IMR-90 (cell line): Measurements from ENCODE around the gene FAM217B. TPM values are rescaled to one million over a fixed set of nuclear protein-coding genes. Genes with fewer than 3 reads are reported as not detected.
A peak's percentile ranks its signal among the peaks of the same experiment; 100 is the strongest.

Experiments used
- ATAC-seq: fragments of 200-7000 bp; cut with Tn5 transposase; 2 replicates; pipeline ENCODE4 v1.9.1; 2020; ENCODE audit warnings: low read depth, mild to moderate bottlenecking, moderate library complexity
- BruUV-seq: library from RNA; stranded (reverse); fragments of 400-500 nt; replicated peaks from 2 replicates; lab custom pipeline; 2021; lab: Mats Ljungman, UMichigan
- CTCF ChIA-PET: fragments of 300-600 bp; formaldehyde crosslinking; extraction: SDS; loops from one replicate; lab custom pipeline; 2021; ENCODE audit warnings: antibody characterized with exemption; lab: Yijun Ruan, JAX
- POLR2A ChIA-PET: fragments of 300-600 bp; sonication (Branson Sonifier 250); formaldehyde crosslinking; loops from one replicate; lab custom pipeline; 2022; ENCODE audit warnings: antibody characterized with exemption; ENCODE audit not compliant: unreplicated experiment; lab: Charles Lee
- DNase-seq: peaks from one replicate; pipeline ENCODE4 v3.0.0; 2013
- H2AFZ ChIP-seq: replicated peaks from 2 replicates; pipeline ENCODE3; 2013; ENCODE audit warnings: low read length, mild to moderate bottlenecking; ENCODE audit not compliant: poor library complexity
- H2AK5ac ChIP-seq: 2 replicates; pipeline ENCODE4 v1.6.1; 2013; ENCODE audit warnings: low read depth, low read length, inconsistent platforms
- H2AK9ac ChIP-seq: replicated peaks from 2 replicates; pipeline ENCODE3; 2013; ENCODE audit warnings: mild to moderate bottlenecking, low read depth, low read length, moderate library complexity; ENCODE audit not compliant: poor library complexity
- H2BK120ac ChIP-seq: 2 replicates; pipeline ENCODE4 v1.6.1; 2013; ENCODE audit warnings: low read depth, low read length, inconsistent platforms
- H2BK15ac ChIP-seq: 3 replicates; pipeline ENCODE4 v1.6.1; 2013; ENCODE audit warnings: low read depth, low read length, inconsistent platforms
- H2BK20ac ChIP-seq: 2 replicates; pipeline ENCODE4 v1.6.1; 2013; ENCODE audit warnings: low read depth, mild to moderate bottlenecking, inconsistent platforms, low read length, moderate library complexity
- H2BK5ac ChIP-seq: 2 replicates; pipeline ENCODE4 v1.6.1; 2013; ENCODE audit warnings: mild to moderate bottlenecking, low read depth, low read length, inconsistent platforms; ENCODE audit not compliant: poor library complexity, severe bottlenecking
- H3K14ac ChIP-seq: replicated peaks from 2 replicates; pipeline ENCODE4 v1.6.1; 2013; ENCODE audit warnings: low read depth, low read length, inconsistent platforms
- H3K18ac ChIP-seq: 2 replicates; pipeline ENCODE4 v1.6.1; 2013; ENCODE audit warnings: low read depth, low read length, control low read depth
- H3K23ac ChIP-seq: 2 replicates; pipeline ENCODE4 v1.6.1; 2013; ENCODE audit warnings: low read depth, low read length, inconsistent platforms
- H3K27ac ChIP-seq: 2 replicates; pipeline ENCODE4 v1.5.1; 2013; ENCODE audit warnings: mild to moderate bottlenecking, control low read depth, low read length; ENCODE audit not compliant: insufficient read depth
- H3K27me3 ChIP-seq: 2 replicates; pipeline ENCODE4 v1.6.1; 2013; ENCODE audit warnings: low read length; ENCODE audit not compliant: control insufficient read depth, insufficient read depth
- H3K36me3 ChIP-seq: 2 replicates; pipeline ENCODE4 v1.6.1; 2013; ENCODE audit warnings: low read length, mixed read lengths; ENCODE audit not compliant: control insufficient read depth, insufficient read depth
- H3K4ac ChIP-seq: 2 replicates; pipeline ENCODE4 v1.6.1; 2013; ENCODE audit warnings: low read depth, low read length, inconsistent platforms
- H3K4me1 ChIP-seq: 2 replicates; pipeline ENCODE4 v1.6.1; 2013; ENCODE audit warnings: low read length, mixed read lengths; ENCODE audit not compliant: control insufficient read depth, insufficient read depth
- H3K4me2 ChIP-seq: 2 replicates; pipeline ENCODE4 v1.6.1; 2013; ENCODE audit warnings: low read depth, mild to moderate bottlenecking, control low read depth, low read length, moderate library complexity
- H3K4me3 ChIP-seq: 2 replicates; pipeline ENCODE4 v1.5.1; 2013; ENCODE audit warnings: low read depth, mild to moderate bottlenecking, control low read depth, low read length, moderate library complexity; ENCODE audit not compliant: insufficient read depth
- H3K56ac ChIP-seq: 2 replicates; pipeline ENCODE4 v1.6.1; 2013; ENCODE audit warnings: low read length, inconsistent platforms; ENCODE audit not compliant: insufficient read depth; ENCODE audit errors: extremely low read depth
- H3K79me1 ChIP-seq, 2 experiments: 2 replicates each; pipeline ENCODE4 v1.6.1; 2013; ENCODE audit warnings: low read length in 2 of 2, inconsistent platforms in 1 of 2, low read depth in 1 of 2
- H3K9ac ChIP-seq: 2 replicates; pipeline ENCODE4 v1.6.1; 2013; ENCODE audit warnings: low read depth, low read length, control low read depth
- H3K9me1 ChIP-seq: 2 replicates; pipeline ENCODE4 v1.6.1; 2013; ENCODE audit warnings: low read length, inconsistent platforms; ENCODE audit not compliant: insufficient read depth
- H3K9me3 ChIP-seq: 2 replicates; pipeline ENCODE4 v1.6.1; 2013; ENCODE audit warnings: low read length; ENCODE audit not compliant: control insufficient read depth, insufficient read depth
- H4K20me1 ChIP-seq: 2 replicates; pipeline ENCODE4 v1.6.1; 2013; ENCODE audit warnings: low read length, inconsistent platforms; ENCODE audit not compliant: insufficient read depth
- H4K5ac ChIP-seq: 2 replicates; pipeline ENCODE4 v1.6.1; 2013; ENCODE audit warnings: mild to moderate bottlenecking, low read depth, low read length, control low read depth
- H4K8ac ChIP-seq, 2 experiments: 2 replicates each; pipeline ENCODE4 v1.6.1; 2013; ENCODE audit warnings: low read depth in 2 of 2, low read length in 2 of 2, control low read depth in 1 of 2, inconsistent platforms in 1 of 2
- H4K91ac ChIP-seq: 2 replicates; pipeline ENCODE4 v1.6.1; 2013; ENCODE audit warnings: low read depth, low read length, inconsistent platforms; ENCODE audit not compliant: insufficient read depth
- BHLHE40 ChIP-seq: fragments of 150-350 bp; IDR thresholded peaks from 2 replicates; pipeline ENCODE4 v1.6.1; 2016; ENCODE audit warnings: mild to moderate bottlenecking, low read depth, low read length
- CEBPB ChIP-seq: IDR thresholded peaks from 2 replicates; pipeline ENCODE4 v1.6.1; 2012; ENCODE audit warnings: low read depth, low read length, improper control_type of control experiment
- CHD1 ChIP-seq: IDR thresholded peaks from 2 replicates; pipeline ENCODE4 v1.6.1; 2012; ENCODE audit warnings: low read depth, low read length, improper control_type of control experiment
- ELK1 ChIP-seq: fragments of 150-350 bp; IDR thresholded peaks from 2 replicates; pipeline ENCODE4 v1.6.1; 2016; ENCODE audit warnings: low read depth, mild to moderate bottlenecking, low read length, moderate library complexity, borderline replicate concordance
- FOS ChIP-seq: fragments of 150-350 bp; IDR thresholded peaks from 2 replicates; pipeline ENCODE4 v1.6.1; 2016; ENCODE audit warnings: low read depth, low read length
- MAFK ChIP-seq: IDR thresholded peaks from 2 replicates; pipeline ENCODE4 v1.6.1; 2012; ENCODE audit warnings: low read depth, low read length, improper control_type of control experiment
- MAZ ChIP-seq: IDR thresholded peaks from 2 replicates; pipeline ENCODE4 v1.6.1; 2012; ENCODE audit warnings: low read depth, mild to moderate bottlenecking, low read length, improper control_type of control experiment, moderate library complexity, borderline replicate concordance
- MXI1 ChIP-seq: IDR thresholded peaks from 2 replicates; pipeline ENCODE4 v1.6.1; 2012; ENCODE audit warnings: low read depth, mild to moderate bottlenecking, low read length, moderate library complexity, borderline replicate concordance
- NFE2L2 ChIP-seq: fragments of 150-350 bp; IDR thresholded peaks from 2 replicates; pipeline ENCODE4 v1.6.1; 2016; ENCODE audit warnings: low read depth, mild to moderate bottlenecking, low read length
- POLR2A ChIP-seq: IDR thresholded peaks from 2 replicates; pipeline ENCODE4 v1.6.1; 2012; ENCODE audit warnings: mild to moderate bottlenecking, low read depth, low read length
- RAD21 ChIP-seq: IDR thresholded peaks from 2 replicates; pipeline ENCODE4 v1.6.1; 2012; ENCODE audit warnings: low read length, improper control_type of control experiment
- RCOR1 ChIP-seq: IDR thresholded peaks from 2 replicates; pipeline ENCODE4 v1.6.1; 2012; ENCODE audit warnings: mild to moderate bottlenecking, low read length, improper control_type of control experiment; ENCODE audit not compliant: insufficient replicate concordance
- RFX5 ChIP-seq: IDR thresholded peaks from 2 replicates; pipeline ENCODE4 v1.8.0; 2012; ENCODE audit warnings: low read depth, mild to moderate bottlenecking, low read length, moderate library complexity
- SMC3 ChIP-seq: fragments of 150-350 bp; IDR thresholded peaks from 2 replicates; pipeline ENCODE4 v1.6.1; 2016; ENCODE audit warnings: low read depth, mild to moderate bottlenecking, antibody characterized with exemption, low read length, moderate library complexity
- USF2 ChIP-seq: fragments of 150-350 bp; IDR thresholded peaks from 2 replicates; pipeline ENCODE4 v1.6.1; 2017; ENCODE audit warnings: mild to moderate bottlenecking, antibody characterized with exemption, low read length, low read depth
- WGBS, 2 experiments: methylation state at CpG; one replicate each; pipeline versions ENCODE4 v1.1.5 to v1.1.7; 2013; ENCODE audit warnings: missing lambda C conversion rate in 2 of 2; ENCODE audit not compliant: insufficient read length in 1 of 2; ENCODE audit errors: extremely low coverage in 2 of 2; 5-methylcytosine and 5-hydroxymethylcytosine counted together
- dilution Hi-C: fragments of 300-500 bp; cut with HindIII; formaldehyde crosslinking; loops from one replicate; pipeline ENCODE4 v1.14.3; 2018; ENCODE audit warnings: low sequenced_read_pairs; ENCODE audit not compliant: unreplicated experiment
- in situ Hi-C: fragments of 300-500 bp; cut with MboI; formaldehyde crosslinking; loops from 3 replicates; pipeline ENCODE4 v1.14.3; 2019; ENCODE audit warnings: low sequenced_read_pairs, inconsistent platforms, mixed read lengths
- intact Hi-C: fragments of 100-400 bp; cut with micrococcal nuclease; formaldehyde crosslinking; loops from 2 replicates; pipeline ENCODE4 v1.10.0; 2022
- polyA plus RNA-seq, 3 experiments: library from polyadenylated mRNA; depleted of rRNA; stranded (reverse); fragments of >200 nt; gene quantifications; 2 replicates each; pipeline ENCODE4 v1.2.3, GENCODE V29; 2012; ENCODE audit warnings: low replicate concordance in 1 of 3
- total RNA-seq: library from RNA; depleted of rRNA; stranded (reverse); fragments of >200 nt; gene quantifications from 2 replicates; pipeline ENCODE4 v1.2.3, GENCODE V29; 2012

Gene FAM217B
- total and polyA plus RNA-seq, 2 of the 4 experiments (the other 2 are of a cell fraction) = 3.0 to 3.9 TPM

GRCh38 chr20:59938696-59939051, 1.5 kb upstream of the FAM217B start:
- no peak overlapping the region for H2AFZ ChIP-seq

More at GRCh38 chr20:59938696-59939051, 1.5 kb upstream of the FAM217B start:
- no peak for TF ChIP-seq MAZ
- TF ChIP-seq FOS = no peak
- no peak for TF ChIP-seq USF2
- no peak for TF ChIP-seq CEBPB
- no peak for TF ChIP-seq BHLHE40
- no peak for TF ChIP-seq MAFK
- no peak for TF ChIP-seq CHD1
- no peak for TF ChIP-seq NFE2L2
- TF ChIP-seq SMC3 = no peak
- no peak for TF ChIP-seq MXI1
- TF ChIP-seq RCOR1 = no peak
- TF ChIP-seq POLR2A = no peak
- TF ChIP-seq ELK1 = no peak
- no peak for TF ChIP-seq RFX5
- no peak for TF ChIP-seq RAD21
- Histone ChIP-seq H2BK5ac (peak overlapping the region; percentile 27), H3K27me3 (no peaks in the 10 kb centered on the region), H2BK120ac (no peak overlapping the region), H2AK9ac (no peak overlapping the region), H3K9me3 (no peaks in the 10 kb centered on the region), H3K14ac (no peak overlapping the region), H3K4me3 (no peak overlapping the region), H2BK20ac (no peak overlapping the region), H3K36me3 (no peaks in the 10 kb centered on the region), H3K79me1 (peaks cover 10 to 16% of the 10 kb centered on the region in 2 experiments), H3K9me1 (no peaks in the 10 kb centered on the region), H3K18ac (no peak overlapping the region), H4K8ac (no peak overlapping the region; a peak in 1 of 4 replicates), H2BK15ac (no peak overlapping the region), H3K4me2 (peak overlapping the region; percentile 88), H3K4me1 (peaks cover 9% of the 10 kb centered on the region), H3K4ac (no peak overlapping the region), H4K5ac (no peak overlapping the region), H4K20me1 (peaks cover 13% of the 10 kb centered on the region), H4K91ac (no peak overlapping the region), H2AK5ac (peak overlapping the region; percentile 85; the same call in 1 of the 2 replicates), H3K23ac (no peak overlapping the region), H3K56ac (no peak overlapping the region), H3K9ac (peak overlapping the region; percentile 3; the same call in 1 of the 2 replicates), H3K27ac (no peak overlapping the region)
- ChIA-PET CTCF (interaction anchor here (2.7 kb wide), 1 partner anchor 11 kb away, joined by 5 read pairs; no protein-coding TSS in a partner anchor), POLR2A (no interaction called here)
- WGBS, 2 experiments = 93% methylated on average over 5 of the region's 7 CpGs; no CpG with 5 or more reads in 1 of the 2 experiments
- ATAC-seq (no peak), DNase-seq (peak; percentile 23)
- dilution Hi-C loops = no loop called here
- in situ Hi-C loops = no loop called here
- no TSS peak for BruUV-seq
- intact Hi-C loops = no loop called here
